Heart right ventricle (tissue), 16 donors: Measurements from ENCODE around the gene TRMT2A. TPM values are rescaled to one million over a fixed set of nuclear protein-coding genes. Genes with fewer than 3 reads are reported as not detected.

Source experiments
- ATAC-seq, 8 donors: fragments of 200-7000 bp; cut with Tn5 transposase; one replicate each; pipeline ENCODE4 v1.9.1; 2020; ENCODE audit warnings: mild to moderate bottlenecking in 8 of 8, moderate library complexity in 8 of 8, moderate number of reproducible peaks in 1 of 8
- DNase-seq, 2 donors: peaks; one replicate each; pipeline ENCODE4 v3.0.0-alpha.2; 2020
- H3K27ac ChIP-seq, 10 donors: fragments of 200-600 bp; sonication (generic) in 2 of 10; one replicate each; pipeline versions ENCODE4 v1.5.0 to v1.8.0; 2020 to 2022; ENCODE audit warnings: mild to moderate bottlenecking in 3 of 10
- H3K27me3 ChIP-seq, 7 donors: fragments of 200-600 bp; one replicate each; pipeline ENCODE4 v1.8.0; 2021 to 2022; ENCODE audit warnings: mild to moderate bottlenecking in 2 of 7
- H3K36me3 ChIP-seq, 9 donors: fragments of 200-600 bp; sonication (generic) in 1 of 9; one replicate each; pipeline versions ENCODE4 v1.5.0 to v1.8.0; 2020 to 2022; ENCODE audit warnings: mild to moderate bottlenecking in 2 of 9
- H3K4me1 ChIP-seq, 9 donors: fragments of 200-600 bp; sonication (generic) in 1 of 9; one replicate each; pipeline versions ENCODE4 v1.5.0 to v1.8.0; 2020 to 2022; ENCODE audit warnings: mild to moderate bottlenecking in 4 of 9
- H3K4me3 ChIP-seq, 10 donors: fragments of 200-600 bp; sonication (generic) in 2 of 10; one replicate each; pipeline versions ENCODE4 v1.5.0 to v1.8.0; 2020 to 2022; ENCODE audit warnings: mild to moderate bottlenecking in 7 of 10, moderate library complexity in 2 of 10
- H3K9me3 ChIP-seq, 11 donors: fragments of 200-600 bp in 10 of 11; sonication (generic) in 2 of 11; one replicate each; pipeline versions ENCODE4 v1.5.0 to v1.8.0; 2013 to 2022; ENCODE audit warnings: mild to moderate bottlenecking in 2 of 11, control low read depth in 1 of 11, moderate library complexity in 1 of 11
- WGBS, 2 donors: extraction: QIAGEN DNeasy Blood & Tissue Kit; methylation state at CpG; one replicate each; pipeline ENCODE4 v1.1.7; 2013; ENCODE audit warnings: inconsistent platforms in 1 of 2; 5-methylcytosine and 5-hydroxymethylcytosine counted together
- intact Hi-C, 10 donors: fragments of 100-400 bp; cut with DNase I; formaldehyde crosslinking; loops; one replicate each; pipeline versions ENCODE4 v1.11.1 to v1.14.2; 2022
- polyA plus RNA-seq, 2 donors: library from polyadenylated mRNA; stranded (reverse); fragments of 200-250 nt; gene quantifications; one replicate each; pipeline ENCODE4 v1.2.3, GENCODE V29; 2013
- total RNA-seq, 10 donors: library from RNA; stranded (reverse); fragmentation: NEBNext Ultra II Directional in 3 of 10; extraction: Animal tissue kit (Norgen Biotek cat#: 25700) in 3 of 10; gene quantifications; one replicate each; pipeline versions ENCODE4 v1.2.1 to v1.2.4, GENCODE V29; 2021 to 2023
- TF ChIP-seq, protein P1 (sequence below), 9 donors: fragments of 200-600 bp; sonication (generic) in 2 of 9; IDR thresholded peaks; one replicate each; pipeline versions ENCODE4 v1.5.0 to v1.8.0; 2021 to 2022; ENCODE audit warnings: antibody characterized with exemption in 9 of 9, mild to moderate bottlenecking in 5 of 9, moderate library complexity in 1 of 9
- donor health status: Arrhythmogenic right ventricular cardiomyopathy.
- donor health status: ischemic (EF 13 %, LVEDD 7.1; RV severe dilation, severe dysfunction).
- donor health status: healthy with polysubstance abuse.
- donor health status: DM: no; HTN: yes; CAD: no.
- donor health status: DM: no; HTN: no; CAD: no.
- donor health status: ischemic (EF 25% LVEDD 6.9; RV normal size, moderate dysfunction).
- donor health status: ischemic (EF 25% LVEDD 5.7; RV mildly dilated, moderate dysfunction).
- donor health status: healthy.
- donor health status: DM: yes; HTN: yes; CAD: no.
- donor health status: Ischemic cardiomyopathy.
- donor health status: ischemic (EF 35%, LVEDD 5.7; RV mildly dilated, moderate dysfunction).
- donor health status: nonischemic (EF 11% LVEDD 7.7; RV severe dilation, severe dysfunction).
- donor health status: DM: yes; HTN: yes; CAD: no.
- donor health status: PGD.
- donor health status: ischemic (EF 29% LVEDD 5.4; RV normal size, mild dysfunction).
- donor health status: nonischemic (EF 23%, LVEDD 6.1; RV moderate dilation, normal function).

TRMT2A gene
- total and polyA plus RNA-seq, 12 donors: 18.4 to 58.2 (median 26.0) TPM

DNA sequence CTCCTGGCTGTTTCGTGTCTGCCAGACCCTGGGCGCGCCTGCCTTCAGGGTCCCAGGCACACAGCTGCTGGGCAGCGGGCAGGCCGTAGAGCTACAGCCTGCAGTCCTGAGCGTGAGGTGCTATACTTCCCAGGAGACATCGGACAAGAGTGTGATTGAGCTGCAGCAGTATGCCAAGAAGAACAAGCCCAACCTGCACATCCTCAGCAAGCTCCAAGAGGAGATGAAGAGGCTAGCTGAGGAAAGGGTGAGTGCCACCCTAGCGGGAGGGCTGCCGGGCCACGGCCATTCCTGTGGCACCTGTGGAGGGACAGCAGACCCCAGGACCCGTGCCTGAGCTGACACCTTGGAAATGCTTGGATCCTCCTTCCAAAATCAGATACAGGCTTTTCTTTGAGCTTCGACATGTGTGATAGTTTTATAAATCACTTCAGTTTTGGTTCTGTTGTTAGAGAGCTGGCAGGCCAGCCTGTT, 8.2 kb downstream of the TRMT2A start:
- Histone ChIP-seq H3K4me1 (peaks cover 0 to 15% (median 7%) of the 10 kb centered on the region in 9 donors), H3K9me3 (no peaks in the 10 kb centered on the region), H3K36me3 (peaks cover 14 to 98% (median 62%) of the 10 kb centered on the region in 9 donors), H3K27ac (no peak overlapping the region), H3K27me3 (no peaks in the 10 kb centered on the region), H3K4me3 (no peak overlapping the region)
- ATAC-seq (no peak), DNase-seq (peak in 1 of 2 donors; percentile 1)
- intact Hi-C loops: no loop called here
- TF ChIP-seq, protein P1, sequence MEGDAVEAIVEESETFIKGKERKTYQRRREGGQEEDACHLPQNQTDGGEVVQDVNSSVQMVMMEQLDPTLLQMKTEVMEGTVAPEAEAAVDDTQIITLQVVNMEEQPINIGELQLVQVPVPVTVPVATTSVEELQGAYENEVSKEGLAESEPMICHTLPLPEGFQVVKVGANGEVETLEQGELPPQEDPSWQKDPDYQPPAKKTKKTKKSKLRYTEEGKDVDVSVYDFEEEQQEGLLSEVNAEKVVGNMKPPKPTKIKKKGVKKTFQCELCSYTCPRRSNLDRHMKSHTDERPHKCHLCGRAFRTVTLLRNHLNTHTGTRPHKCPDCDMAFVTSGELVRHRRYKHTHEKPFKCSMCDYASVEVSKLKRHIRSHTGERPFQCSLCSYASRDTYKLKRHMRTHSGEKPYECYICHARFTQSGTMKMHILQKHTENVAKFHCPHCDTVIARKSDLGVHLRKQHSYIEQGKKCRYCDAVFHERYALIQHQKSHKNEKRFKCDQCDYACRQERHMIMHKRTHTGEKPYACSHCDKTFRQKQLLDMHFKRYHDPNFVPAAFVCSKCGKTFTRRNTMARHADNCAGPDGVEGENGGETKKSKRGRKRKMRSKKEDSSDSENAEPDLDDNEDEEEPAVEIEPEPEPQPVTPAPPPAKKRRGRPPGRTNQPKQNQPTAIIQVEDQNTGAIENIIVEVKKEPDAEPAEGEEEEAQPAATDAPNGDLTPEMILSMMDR (IDR thresholded peaks at IDR 0.05): no peak
- WGBS, 2 donors: 87 to 90% methylated on average over 12 of the region's 12 CpGs

DNA sequence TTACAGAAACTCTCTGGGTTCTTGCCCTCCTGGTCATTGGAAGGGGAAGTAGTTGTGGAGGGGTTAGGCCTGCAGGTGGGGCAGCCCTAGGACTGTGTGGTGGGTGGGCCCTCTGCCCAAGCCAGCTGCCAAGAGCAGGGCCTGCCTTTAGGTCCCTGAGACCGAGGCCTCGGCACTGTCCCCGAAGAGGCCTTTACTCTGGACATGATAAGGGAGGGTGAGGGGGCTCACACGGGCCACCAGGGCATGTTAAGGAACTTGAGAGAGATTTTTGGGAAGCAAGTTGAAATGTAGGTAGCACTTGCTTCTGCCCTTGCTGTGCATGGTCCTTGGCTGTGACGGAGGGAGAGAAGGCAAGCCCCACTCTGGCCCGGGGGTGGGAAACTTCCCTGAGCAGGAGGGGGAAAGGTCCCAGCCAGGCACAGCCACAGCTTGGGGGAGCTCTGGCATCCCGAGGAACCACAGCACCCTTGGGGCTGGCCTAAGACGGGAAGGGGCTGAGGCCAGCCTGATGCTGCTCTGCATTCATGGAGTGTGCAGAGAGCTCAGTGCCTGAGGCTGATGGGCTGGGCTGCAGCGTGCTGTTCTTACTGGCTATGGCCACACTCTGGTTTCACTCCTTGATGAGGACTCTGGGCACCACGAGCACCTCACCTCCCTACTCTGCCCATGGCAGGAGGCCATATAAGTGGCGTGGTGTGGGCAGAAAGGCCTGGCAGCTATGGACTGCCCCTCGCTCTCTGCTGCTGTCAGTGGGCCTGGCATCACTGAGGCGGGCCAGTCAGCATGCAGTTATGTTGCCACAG, 8.9 kb downstream of the TRMT2A start:
- Histone ChIP-seq H3K4me1 (peaks cover 0 to 15% (median 7%) of the 10 kb centered on the region in 9 donors), H3K9me3 (no peaks in the 10 kb centered on the region), H3K4me3 (no peak overlapping the region), H3K27ac (no peak overlapping the region), H3K36me3 (peaks cover 14 to 98% (median 55%) of the 10 kb centered on the region in 9 donors), H3K27me3 (no peaks in the 10 kb centered on the region)
- DNase-seq (peak in 1 of 2 donors; percentile 6), ATAC-seq (no peak)
- TF ChIP-seq, protein P1 (IDR thresholded peaks at IDR 0.05): no peak
- intact Hi-C loops: no loop called here
- 83 to 85% methylated on average over 13 of the region's 13 CpGs for WGBS, 2 donors

DNA sequence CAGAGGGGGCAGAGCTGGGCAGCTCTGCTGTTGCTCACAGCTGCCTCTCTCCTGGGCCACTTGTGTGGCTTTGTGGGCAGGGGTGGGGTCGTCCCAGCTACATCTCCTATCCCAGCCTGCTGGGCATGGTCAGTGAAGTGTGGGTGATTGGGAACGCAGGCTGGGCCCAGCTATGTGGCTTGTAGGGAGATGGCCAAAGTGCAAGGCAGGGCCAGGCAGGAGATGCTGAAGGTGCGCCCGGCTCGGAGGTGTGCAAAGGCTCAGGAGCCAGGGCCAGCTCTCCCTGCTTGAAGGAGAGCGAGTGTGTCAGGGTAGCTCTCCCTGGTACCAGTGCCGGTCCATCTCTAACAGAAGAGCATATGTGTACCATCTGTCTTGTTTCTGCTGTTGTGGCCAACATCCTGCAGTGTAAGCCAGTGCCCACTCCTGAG, 9.5 kb downstream of the TRMT2A start:
- ATAC-seq (no peak), DNase-seq (peak in 1 of 2 donors; percentile 6)
- intact Hi-C loops: no loop called here
- Histone ChIP-seq H3K27ac (no peak overlapping the region), H3K4me1 (peaks cover 0 to 12% (median 6%) of the 10 kb centered on the region in 9 donors), H3K4me3 (no peak overlapping the region), H3K9me3 (no peaks in the 10 kb centered on the region), H3K27me3 (no peaks in the 10 kb centered on the region), H3K36me3 (peaks cover 14 to 98% (median 50%) of the 10 kb centered on the region in 9 donors)
- WGBS, 2 donors: 91 to 96% methylated on average over 7 of the region's 7 CpGs
- TF ChIP-seq, protein P1 (IDR thresholded peaks at IDR 0.05): no peak

DNA sequence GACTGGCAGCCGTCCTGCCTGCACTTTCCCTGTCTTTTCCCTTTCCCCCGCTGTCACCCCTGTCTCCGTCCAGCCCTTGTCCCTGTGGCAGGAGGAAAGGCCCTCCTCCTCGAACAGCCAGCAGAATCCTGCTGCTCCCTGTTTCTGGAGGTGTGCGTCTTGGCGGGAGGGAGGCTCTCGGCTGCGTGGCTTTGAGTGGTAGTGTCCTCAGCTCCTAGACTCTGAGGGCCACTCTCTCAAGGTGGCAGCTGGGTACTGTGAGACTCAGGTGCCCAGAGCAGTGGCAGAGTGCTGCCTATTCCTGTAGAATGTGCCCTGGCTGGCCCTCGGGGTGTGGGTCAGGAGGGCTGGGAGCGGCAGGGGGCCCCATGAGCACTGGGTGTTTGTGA, 10.2 kb downstream of the TRMT2A start:
- intact Hi-C loops: no loop called here
- ATAC-seq (no peak), DNase-seq (peak in 1 of 2 donors; percentile 3)
- TF ChIP-seq, protein P1 (IDR thresholded peaks at IDR 0.05): no peak
- Histone ChIP-seq H3K36me3 (peaks cover 14 to 98% (median 50%) of the 10 kb centered on the region in 9 donors), H3K27me3 (no peaks in the 10 kb centered on the region), H3K4me1 (peaks cover 0 to 6% (median 1%) of the 10 kb centered on the region in 9 donors), H3K9me3 (no peaks in the 10 kb centered on the region), H3K27ac (no peak overlapping the region), H3K4me3 (no peak overlapping the region)
- 94% methylated on average over 10 of the region's 10 CpGs for WGBS, 2 donors
